Vagina (tissue), 2 donors: ENCODE measurements around the gene EPHA3.

Experiments
- CTCF ChIP-seq, 3 experiments: fragments of 450-650 bp in 2 of 3; fragments of 200-600 bp in 1 of 3; sonication (generic) in 1 of 3; IDR thresholded peaks; one replicate each; pipeline ENCODE4 v1.5.1; 2017 to 2019; ENCODE audit warnings: antibody characterized with exemption in 3 of 3, mild to moderate bottlenecking in 2 of 3, moderate library complexity in 2 of 3
- POLR2A ChIP-seq, 2 donors: fragments of 450-650 bp; IDR thresholded peaks; one replicate each; pipeline ENCODE4 v1.6.1; 2017; ENCODE audit warnings: antibody characterized with exemption in 2 of 2, mild to moderate bottlenecking in 2 of 2, moderate library complexity in 2 of 2
- POLR2AphosphoS5 ChIP-seq, 2 donors: sonication (generic); formaldehyde crosslinking; IDR thresholded peaks; one replicate each; pipeline ENCODE4 v1.9.0; 2017; ENCODE audit warnings: antibody characterized with exemption in 2 of 2, mild to moderate bottlenecking in 2 of 2, low read depth in 1 of 2; ENCODE audit not compliant: insufficient read depth in 1 of 2

GRCh38 chr3:89504432-89504831 is 397.0 kb downstream of the EPHA3 start:
- TF ChIP-seq CTCF (IDR thresholded peaks at IDR 0.05) (no peak), POLR2A (IDR thresholded peaks at IDR 0.05) (no peak), POLR2AphosphoS5 (IDR thresholded peaks at IDR 0.05; ENCODE audit: insufficient read depth in 1 of 2, low read depth in 1 of 2) (no peak)
